ENCODE data around the gene SLC38A4.

GRCh38 chr12:46795988-46796387 lies 29.8 kb downstream of the SLC38A4 start:
- TF ChIP-seq POLR2A (IDR thresholded peaks at IDR 0.05) = no peak
- no peak for TF ChIP-seq CTCF (IDR thresholded peaks at IDR 0.05)
- TF ChIP-seq POLR2AphosphoS5 (IDR thresholded peaks at IDR 0.05) = no peak

Measured in breast epithelium (tissue), 3 donors.